ENCODE data around the gene MLLT6. TPM values are rescaled to one million over a fixed set of nuclear protein-coding genes. Genes with fewer than 3 reads are reported as not detected.
A peak's percentile ranks its signal among the peaks of the same experiment; 100 is the strongest.

Gene MLLT6
- total and polyA plus RNA-seq, 2 of the 13 experiments (the other 11 are each of a cell fraction or from before 2014, with no cell fraction given), result 50.7 to 69.5 TPM

- TF ChIP-seq RBM22 (optimal IDR thresholded peaks at IDR 0.05; ENCODE audit: low read length), result peak; percentile 47
- no peak for TF ChIP-seq STAG1 (CRISPR knock-in tag; IDR thresholded peaks at IDR 0.05)
- peak; percentile 81 for TF ChIP-seq ZBTB38 (CRISPR knock-in tag; IDR thresholded peaks at IDR 0.05)
- TF ChIP-seq ZUFSP (CRISPR knock-in tag; IDR thresholded peaks at IDR 0.05; ENCODE audit: borderline replicate concordance), result no peak
- TF ChIP-seq RBFOX2 (IDR thresholded peaks at IDR 0.05; ENCODE audit: low read depth, low read length), result peak; percentile 74
- TF ChIP-seq DDIT3 (CRISPR knock-in tag; IDR thresholded peaks at IDR 0.05), result no peak
- TF ChIP-seq ZNF792 (CRISPR knock-in tag; IDR thresholded peaks at IDR 0.05), result no peak
- no peak for TF ChIP-seq ISX (CRISPR knock-in tag; conservative IDR thresholded peaks at IDR 0.05)
Measured at GRCh38 chr17:38707678-38708351, 2.7 kb downstream of the MLLT6 start (continued).

GRCh38 chr17:38709104-38709820, 4.2 kb downstream of the MLLT6 start:
- Histone ChIP-seq H3K79me2 (ENCODE audit: insufficient read depth, low read length) (peaks cover 34% of the 10 kb centered on the region), H3K4me1 (ENCODE audit: insufficient read depth, low read length) (peaks cover 48% of the 10 kb centered on the region), H2AFZ (ENCODE audit: low read length) (no peak overlapping the region), H4K20me1 (ENCODE audit: insufficient read depth, low read length) (peaks cover 12% of the 10 kb centered on the region), H3K27me3 (ENCODE audit: control insufficient read depth in 1 of 2, insufficient read depth in 2 of 2, low read length in 2 of 2) (no peaks in the 10 kb centered on the region; a peak in 1 of 5 replicates), H3K4me2 (ENCODE audit: low read depth, low read length) (no peak overlapping the region), H3K9ac (ENCODE audit: insufficient read depth, low read depth, low read length) (no peak overlapping the region), H3K36me3 (replicated peaks in 1 of 2; ENCODE audit: control insufficient read depth in 1 of 2, insufficient read depth in 2 of 2, low read length in 2 of 2) (peaks cover 36 to 70% of the 10 kb centered on the region in 2 experiments), H3K4me3 (replicated peaks in 1 of 3; ENCODE audit: insufficient read depth in 1 of 3, low read depth in 2 of 3, low read length in 3 of 3) (no peak overlapping the region), H3K9me3 (ENCODE audit: low read length) (no peaks in the 10 kb centered on the region), H3K27ac (ENCODE audit: extremely low read length, insufficient read depth, low read length) (no peak overlapping the region)
- ATAC-seq (no peak), FAIRE-seq (no peak), DNase-seq (ENCODE audit: low spot score) (no peak)
- ChIA-PET CTCF (ENCODE audit: low intra/inter-chr PET ratio, low total read pairs) (no interaction called here), POLR2A (interaction anchor here (1.5 to 6.4 kb wide), 6 partner anchors 9 to 53 kb away, joined by 3 to 38 read pairs (median 14); partner anchors contain the start of gene EPOP)
- BruUV-seq (replicated peaks), result no TSS peak
- intact Hi-C loops (cut with micrococcal nuclease; ENCODE audit: unreplicated experiment), result no loop called here
- WGBS (ENCODE audit: low lambda C conversion rate), result 95% methylated on average over 13 of the region's 18 CpGs
- in situ Hi-C loops (cut with HindIII; ENCODE audit: extremely low pct_ligation_motif_present, low pct_unique_long_range_greater_than_20kb), result no loop called here
- peak; percentile 49 for TF ChIP-seq RBFOX2 (IDR thresholded peaks at IDR 0.05; ENCODE audit: low read depth, low read length)
- no peak for TF ChIP-seq NCOA5 (CRISPR knock-in tag; IDR thresholded peaks at IDR 0.05)
- TF ChIP-seq MTA1 (CRISPR knock-in tag; IDR thresholded peaks at IDR 0.05; ENCODE audit: borderline replicate concordance), result no peak
- TF ChIP-seq ZNF724P (CRISPR knock-in tag; IDR thresholded peaks at IDR 0.05; ENCODE audit: borderline replicate concordance), result no peak
- TF ChIP-seq POLR2A (IDR thresholded peaks at IDR 0.05; ENCODE audit: insufficient read depth in 1 of 2, low read depth in 2 of 2, low read length in 2 of 2), result peak; percentile 2 to 11; a peak in 1 of 4 replicates
- no peak for TF ChIP-seq HNF1B (CRISPR knock-in tag; IDR thresholded peaks at IDR 0.05)
- TF ChIP-seq ZBTB38 (CRISPR knock-in tag; IDR thresholded peaks at IDR 0.05), result peak; percentile 45; the same call in 1 of the 2 replicates

All from HepG2 (cell line).